Hematopoietic multipotent progenitor cell treated with erythropoietin and hydrocortisone succinate and interleukin-3 and kit ligand, for 8 days (in vitro differentiated cells): ENCODE data around the gene MRGPRX3.
"Not testable (repeated sequence)": the region's sequence is repeated elsewhere in the genome, so short reads cannot be mapped to it uniquely, and the experiment has no call there.

Experiments
- DNase-seq: peaks from one replicate; pipeline ENCODE4 v3.0.0-alpha.2; 2015

The MRGPRX3 gene

GRCh38 chr11:18132341-18132740, at the start of gene MRGPRX3:
TSS of gene MRGPRX3 (plus strand) at chr11:18132571. CDS start at chr11:18137203, 4,632 bp downstream.
- DNase-seq: no peak

- no peak for DNase-seq
Measured at GRCh38 chr11:18088366-18088765, 44.0 kb upstream of the MRGPRX3 start.

- no peak for DNase-seq
Measured at GRCh38 chr11:18088966-18089365, 43.4 kb upstream of the MRGPRX3 start.

GRCh38 chr11:18091731-18092130, 40.6 kb upstream of the MRGPRX3 start:
- no peak for DNase-seq

- DNase-seq: no peak
Measured at GRCh38 chr11:18093959-18094358, 38.4 kb upstream of the MRGPRX3 start.

- DNase-seq: no peak
Measured at GRCh38 chr11:18100926-18101656, 31.3 kb upstream of the MRGPRX3 start.

- DNase-seq: no peak
Measured at GRCh38 chr11:18105086-18105801, 27.1 kb upstream of the MRGPRX3 start.

GRCh38 chr11:18105802-18106574, 26.4 kb upstream of the MRGPRX3 start, which contains the start of gene SAAL1:
TSS of gene SAAL1 (minus strand) at chr11:18106082. CDS start at chr11:18106041, 41 bp downstream.
- peak; percentile 87 for DNase-seq

- DNase-seq: no peak
Measured at GRCh38 chr11:18106688-18107087, 25.7 kb upstream of the MRGPRX3 start.

- no peak for DNase-seq
Measured at GRCh38 chr11:18108254-18108653, 24.1 kb upstream of the MRGPRX3 start.

- no peak for DNase-seq
Measured at GRCh38 chr11:18111005-18111404, 21.4 kb upstream of the MRGPRX3 start.

- DNase-seq: peak; percentile 66
Measured at GRCh38 chr11:18115360-18116127, 16.8 kb upstream of the MRGPRX3 start.

GRCh38 chr11:18121331-18121828, 11.0 kb upstream of the MRGPRX3 start:
- not testable (repeated sequence) for DNase-seq

GRCh38 chr11:18131115-18131514, 1.3 kb upstream of the MRGPRX3 start:
- not testable (repeated sequence) for DNase-seq

GRCh38 chr11:18135308-18135707, 2.9 kb downstream of the MRGPRX3 start:
- no peak for DNase-seq

GRCh38 chr11:18137186-18137800, 4.9 kb downstream of the MRGPRX3 start:
- no peak for DNase-seq

- DNase-seq: no peak
Measured at GRCh38 chr11:18140145-18140544, 7.8 kb downstream of the MRGPRX3 start.

GRCh38 chr11:18144243-18144642, 11.9 kb downstream of the MRGPRX3 start:
- no peak for DNase-seq

- DNase-seq: no peak
Measured at GRCh38 chr11:18145025-18145424, 12.7 kb downstream of the MRGPRX3 start.

- no peak for DNase-seq
Measured at GRCh38 chr11:18145837-18146236, 13.5 kb downstream of the MRGPRX3 start.

GRCh38 chr11:18151581-18151980, 19.2 kb downstream of the MRGPRX3 start:
- DNase-seq: no peak

- no peak for DNase-seq
Measured at GRCh38 chr11:18168372-18168771, 36.0 kb downstream of the MRGPRX3 start.
